Natural killer cell (primary cell): ENCODE results near the gene CLDN9. TPM values are rescaled to one million over a fixed set of nuclear protein-coding genes. Genes with fewer than 3 reads are reported as not detected.

Experiments
- ATAC-seq, 3 donors: fragments of 150-1000 bp in 2 of 3; fragments of 200-7000 bp in 1 of 3; cut with Tn5 transposase; 1 replicate in 1 of 3; 2 replicates in 2 of 3; pipeline ENCODE4 v1.10.0; 2021; ENCODE audit warnings: mild to moderate bottlenecking in 2 of 3, moderate library complexity in 2 of 3
- DNase-seq, 2 donors: peaks; one replicate each; pipeline versions ENCODE4 v3.0.0 to v3.0.0-alpha.2; 2013 to 2021; ENCODE audit warnings: mixed read lengths in 1 of 2
- H3K27ac ChIP-seq: one replicate; pipeline ENCODE4 v1.5.1; 2013; ENCODE audit warnings: mild to moderate bottlenecking, low read length
- H3K27me3 ChIP-seq: one replicate; pipeline ENCODE4 v1.6.1; 2013; ENCODE audit warnings: low read length; ENCODE audit not compliant: control insufficient read depth, insufficient read depth
- H3K36me3 ChIP-seq: one replicate; pipeline ENCODE4 v1.6.1; 2013; ENCODE audit warnings: low read length; ENCODE audit not compliant: control insufficient read depth, insufficient read depth
- H3K4me1 ChIP-seq: one replicate; pipeline ENCODE4 v1.6.1; 2013; ENCODE audit warnings: low read length; ENCODE audit not compliant: control insufficient read depth, insufficient read depth
- H3K4me3 ChIP-seq: one replicate; pipeline ENCODE4 v1.5.1; 2013; ENCODE audit warnings: low read length
- H3K9me3 ChIP-seq: one replicate; pipeline ENCODE4 v1.6.1; 2013; ENCODE audit warnings: low read length; ENCODE audit not compliant: control insufficient read depth, insufficient read depth
- H3K27ac Mint-ChIP-seq, 2 donors: one replicate each; pipeline ENCODE4 v1.8.0; 2022; ENCODE audit warnings: mild to moderate bottlenecking in 2 of 2, mixed read lengths in 2 of 2, moderate library complexity in 1 of 2
- H3K27me3 Mint-ChIP-seq, 2 donors: one replicate each; pipeline ENCODE4 v1.8.0; 2022; ENCODE audit warnings: low read depth in 2 of 2, mixed read lengths in 2 of 2
- H3K36me3 Mint-ChIP-seq: one replicate; pipeline ENCODE4 v1.8.0; 2022; ENCODE audit warnings: mixed read lengths
- H3K4me1 Mint-ChIP-seq, 2 donors: one replicate each; pipeline ENCODE4 v1.8.0; 2022; ENCODE audit warnings: mixed read lengths in 2 of 2
- H3K4me3 Mint-ChIP-seq: one replicate; pipeline ENCODE4 v1.8.0; 2022; ENCODE audit warnings: mild to moderate bottlenecking, moderate library complexity, mixed read lengths
- H3K9me3 Mint-ChIP-seq, 2 donors: one replicate each; pipeline ENCODE4 v1.8.0; 2022; ENCODE audit warnings: mixed read lengths in 2 of 2
- CTCF ChIP-seq: fragments of 200-600 bp; IDR thresholded peaks from one replicate; pipeline ENCODE4 v1.8.0; 2022; ENCODE audit warnings: antibody characterized with exemption
- WGBS: methylation state at CpG from one replicate; pipeline ENCODE4 v1.1.7; 2013; ENCODE audit warnings: missing lambda C conversion rate; ENCODE audit not compliant: insufficient coverage; 5-methylcytosine and 5-hydroxymethylcytosine counted together
- intact Hi-C: fragments of 100-400 bp; cut with micrococcal nuclease; formaldehyde crosslinking; loops from one replicate; pipeline ENCODE4 v1.14.2; 2022
- total RNA-seq, 4 donors: library from RNA; stranded (reverse); fragments of 120-200 nt in 1 of 4; gene quantifications; one replicate each; pipeline versions ENCODE4 v1.2.3 to v1.2.4, GENCODE V29; 2013 to 2022

Gene CLDN9
- total RNA-seq, 3 donors from 2014 or later (not counting 1 experiment from before 2014, with no cell fraction given): 0.34 to 0.35 TPM; not detected in 1

- Mint-ChIP-seq H3K4me1 (peaks cover 10 to 33% of the 10 kb centered on the region in 2 donors), H3K27ac (no peak overlapping the region), H3K27me3 (peaks cover 10 to 20% of the 10 kb centered on the region in 2 donors), H3K4me3 (peak overlapping the region; percentile 49), H3K36me3 (no peaks in the 10 kb centered on the region), H3K9me3 (no peaks in the 10 kb centered on the region)
- Histone ChIP-seq H3K9me3 (no peaks in the 10 kb centered on the region), H3K4me3 (peak overlapping the region; percentile 3), H3K36me3 (no peaks in the 10 kb centered on the region), H3K27me3 (peaks cover 58% of the 10 kb centered on the region), H3K4me1 (peaks cover 58% of the 10 kb centered on the region), H3K27ac (no peak overlapping the region)
- TF ChIP-seq CTCF: no peak
- intact Hi-C loops: no loop called here
- under 1% methylated on average over 68 of the region's 68 CpGs for WGBS
- DNase-seq (peak; percentile 41 to 70), ATAC-seq (peak in 2 of 3 donors; percentile 11 to 17)
Observed at GRCh38 chr16:2964475-2965336, 48.0 kb upstream of the CLDN9 start.

GRCh38 chr16:2966043-2966807, 46.5 kb upstream of the CLDN9 start:
- Mint-ChIP-seq H3K27me3 (peaks cover 10 to 17% of the 10 kb centered on the region in 2 donors), H3K4me3 (peak overlapping the region; percentile 49), H3K27ac (no peak overlapping the region), H3K9me3 (no peaks in the 10 kb centered on the region), H3K4me1 (peaks cover 10 to 39% of the 10 kb centered on the region in 2 donors), H3K36me3 (no peaks in the 10 kb centered on the region)
- DNase-seq (no peak), ATAC-seq (no peak)
- WGBS: 63% methylated on average over 38 of the region's 39 CpGs
- intact Hi-C loops: no loop called here
- TF ChIP-seq CTCF: no peak
- H3K27me3 ChIP-seq: peaks cover 58% of the 10 kb centered on the region
- H3K27ac ChIP-seq: no peak overlapping the region
- no peaks in the 10 kb centered on the region for H3K36me3 ChIP-seq
- H3K4me3 ChIP-seq: no peak overlapping the region
- H3K4me1 ChIP-seq: peaks cover 72% of the 10 kb centered on the region
- no peaks in the 10 kb centered on the region for H3K9me3 ChIP-seq

GRCh38 chr16:2966808-2967191, 45.9 kb upstream of the CLDN9 start:
- 6% methylated on average over 46 of the region's 46 CpGs for WGBS

More at GRCh38 chr16:2966808-2967191, 45.9 kb upstream of the CLDN9 start:
- Histone ChIP-seq H3K27me3 (peaks cover 57% of the 10 kb centered on the region), H3K27ac (no peak overlapping the region), H3K9me3 (no peaks in the 10 kb centered on the region), H3K36me3 (no peaks in the 10 kb centered on the region), H3K4me3 (no peak overlapping the region), H3K4me1 (peaks cover 72% of the 10 kb centered on the region)
- H3K9me3 Mint-ChIP-seq: no peaks in the 10 kb centered on the region
- no peak for TF ChIP-seq CTCF
- no peak overlapping the region for H3K27ac Mint-ChIP-seq
- H3K4me3 Mint-ChIP-seq: no peak overlapping the region
- no peaks in the 10 kb centered on the region for H3K36me3 Mint-ChIP-seq
- intact Hi-C loops: no loop called here
- ATAC-seq (no peak), DNase-seq (peak in 1 of 2 donors; percentile 50)
- peaks cover 10 to 37% of the 10 kb centered on the region in 2 donors for H3K4me1 Mint-ChIP-seq
- peaks cover 10 to 14% of the 10 kb centered on the region in 2 donors for H3K27me3 Mint-ChIP-seq
